Loucy (cell line): ENCODE results near the gene FGF2.

Experiments used
- CTCF ChIP-seq: fragments of 200-600 bp; sonication (generic); conservative IDR thresholded peaks from 2 replicates; pipeline ENCODE4 v1.5.1; 2014; ENCODE audit warnings: mild to moderate bottlenecking, antibody characterized with exemption, low read length
- EZH2phosphoT487 ChIP-seq: fragments of 200-600 bp; IDR thresholded peaks from 2 replicates; pipeline ENCODE4 v1.6.1; 2018; ENCODE audit warnings: antibody characterized with exemption, mild to moderate bottlenecking, moderate library complexity, borderline replicate concordance

- TF ChIP-seq CTCF: no peak
- TF ChIP-seq EZH2phosphoT487: no peak
Measured at GRCh38 chr4:122901247-122902010, 74.8 kb downstream of the FGF2 start.
